Psoas muscle (tissue), 8 donors: ENCODE measurements around the gene MYO1D. TPM values are rescaled to one million over a fixed set of nuclear protein-coding genes. Genes with fewer than 3 reads are reported as not detected.

Experiments used
- ATAC-seq, 4 donors: fragments of 200-7000 bp; cut with Tn5 transposase; one replicate each; pipeline ENCODE4 v1.9.1; 2020; ENCODE audit warnings: moderate library complexity in 3 of 4, mild to moderate bottlenecking in 2 of 4
- DNase-seq, 2 donors: peaks; one replicate each; pipeline ENCODE4 v3.0.0-alpha.2; 2020
- H3K27ac ChIP-seq: fragments of 200-600 bp; one replicate; pipeline ENCODE4 v1.8.0; 2022
- H3K27me3 ChIP-seq, 3 donors: fragments of 200-600 bp in 1 of 3; one replicate each; pipeline versions ENCODE4 v1.6.1 to v1.8.0; 2013 to 2022; ENCODE audit warnings: low read length in 2 of 3, mild to moderate bottlenecking in 2 of 3, moderate library complexity in 1 of 3; ENCODE audit not compliant: insufficient read depth in 3 of 3
- H3K36me3 ChIP-seq, 2 donors: fragments of 200-600 bp in 1 of 2; one replicate each; pipeline versions ENCODE4 v1.6.1 to v1.8.0; 2013 to 2022; ENCODE audit warnings: low read depth in 1 of 2, mild to moderate bottlenecking in 1 of 2, moderate library complexity in 1 of 2; ENCODE audit not compliant: insufficient read depth in 1 of 2
- H3K4me1 ChIP-seq: fragments of 200-600 bp; one replicate; pipeline ENCODE4 v1.8.0; 2022
- H3K4me3 ChIP-seq: fragments of 200-600 bp; one replicate; pipeline ENCODE4 v1.8.0; 2022; ENCODE audit warnings: mild to moderate bottlenecking
- H3K9me3 ChIP-seq: fragments of 200-600 bp; one replicate; pipeline ENCODE4 v1.8.0; 2022
- WGBS, 3 donors: extraction: QIAGEN DNeasy Blood & Tissue Kit; methylation state at CpG; one replicate each; pipeline versions ENCODE4 v1.1.6 to v1.1.7; 2013; 5-methylcytosine and 5-hydroxymethylcytosine counted together
- intact Hi-C, 2 donors: fragments of 100-400 bp; cut with DNase I; formaldehyde crosslinking; loops; one replicate each; pipeline versions ENCODE4 v1.11.0 to v1.14.2; 2022
- polyA plus RNA-seq, 3 donors: library from polyadenylated mRNA; stranded (reverse); fragments of 200-250 nt; gene quantifications; one replicate each; pipeline ENCODE4 v1.2.3, GENCODE V29; 2013
- total RNA-seq, 4 donors: library from RNA; stranded (reverse); fragmentation: NEBNext Ultra II Directional in 2 of 4; extraction: Animal tissue kit (Norgen Biotek cat#: 25700) in 2 of 4; gene quantifications; one replicate each; pipeline versions ENCODE4 v1.2.1 to v1.2.4, GENCODE V29; 2021 to 2023
- TF ChIP-seq, protein P1 (sequence below): fragments of 200-600 bp; IDR thresholded peaks from one replicate; pipeline ENCODE4 v1.8.0; 2022; ENCODE audit warnings: antibody characterized with exemption
- donor health status: healthy with polysubstance abuse.
- donor health status: DM: no; HTN: no; CAD: no; lungs with moderate emphysema.
- donor health status: Bipolar disorder and iron deficiency.
- donor health status: healthy.
- donor health status: DM: yes; HTN: yes; CAD: no.
- donor health status: DM: no; HTN: no; CAD: no.
- donor health status: DM: no; HTN: no; CAD: no.
- donor health status: DM: yes; HTN: yes; CAD: no.

MYO1D gene
- total and polyA plus RNA-seq, 7 donors: 1.8 to 5.9 (median 4.1) TPM

DNA sequence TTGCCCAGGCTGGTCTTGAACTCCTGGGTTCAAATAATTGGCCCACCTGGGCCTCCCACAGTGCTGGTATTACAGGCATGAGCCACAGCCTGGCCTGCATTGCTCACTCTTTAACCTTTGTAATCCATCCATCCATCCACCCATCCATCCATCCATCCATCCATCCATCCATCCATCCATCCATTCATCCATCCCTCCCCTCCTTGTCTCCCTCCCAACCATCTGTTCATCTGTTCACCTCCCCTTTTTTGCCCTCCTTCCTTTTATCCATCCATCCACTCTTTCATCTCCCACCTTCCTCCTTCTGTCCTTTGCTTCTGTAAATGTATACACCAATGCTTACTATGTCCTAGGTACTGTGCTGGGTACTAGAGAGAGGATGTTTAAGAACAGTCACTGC lies 324.6 kb downstream of the MYO1D start:
- TF ChIP-seq, protein P1, sequence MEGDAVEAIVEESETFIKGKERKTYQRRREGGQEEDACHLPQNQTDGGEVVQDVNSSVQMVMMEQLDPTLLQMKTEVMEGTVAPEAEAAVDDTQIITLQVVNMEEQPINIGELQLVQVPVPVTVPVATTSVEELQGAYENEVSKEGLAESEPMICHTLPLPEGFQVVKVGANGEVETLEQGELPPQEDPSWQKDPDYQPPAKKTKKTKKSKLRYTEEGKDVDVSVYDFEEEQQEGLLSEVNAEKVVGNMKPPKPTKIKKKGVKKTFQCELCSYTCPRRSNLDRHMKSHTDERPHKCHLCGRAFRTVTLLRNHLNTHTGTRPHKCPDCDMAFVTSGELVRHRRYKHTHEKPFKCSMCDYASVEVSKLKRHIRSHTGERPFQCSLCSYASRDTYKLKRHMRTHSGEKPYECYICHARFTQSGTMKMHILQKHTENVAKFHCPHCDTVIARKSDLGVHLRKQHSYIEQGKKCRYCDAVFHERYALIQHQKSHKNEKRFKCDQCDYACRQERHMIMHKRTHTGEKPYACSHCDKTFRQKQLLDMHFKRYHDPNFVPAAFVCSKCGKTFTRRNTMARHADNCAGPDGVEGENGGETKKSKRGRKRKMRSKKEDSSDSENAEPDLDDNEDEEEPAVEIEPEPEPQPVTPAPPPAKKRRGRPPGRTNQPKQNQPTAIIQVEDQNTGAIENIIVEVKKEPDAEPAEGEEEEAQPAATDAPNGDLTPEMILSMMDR: no peak
- intact Hi-C loops: no loop called here
- Histone ChIP-seq H3K4me1 (no peaks in the 10 kb centered on the region), H3K27me3 (no peaks in the 10 kb centered on the region), H3K27ac (no peak overlapping the region), H3K36me3 (no peaks in the 10 kb centered on the region), H3K9me3 (no peaks in the 10 kb centered on the region), H3K4me3 (no peak overlapping the region)
- ATAC-seq: no peak
- DNase-seq: no peak

DNA sequence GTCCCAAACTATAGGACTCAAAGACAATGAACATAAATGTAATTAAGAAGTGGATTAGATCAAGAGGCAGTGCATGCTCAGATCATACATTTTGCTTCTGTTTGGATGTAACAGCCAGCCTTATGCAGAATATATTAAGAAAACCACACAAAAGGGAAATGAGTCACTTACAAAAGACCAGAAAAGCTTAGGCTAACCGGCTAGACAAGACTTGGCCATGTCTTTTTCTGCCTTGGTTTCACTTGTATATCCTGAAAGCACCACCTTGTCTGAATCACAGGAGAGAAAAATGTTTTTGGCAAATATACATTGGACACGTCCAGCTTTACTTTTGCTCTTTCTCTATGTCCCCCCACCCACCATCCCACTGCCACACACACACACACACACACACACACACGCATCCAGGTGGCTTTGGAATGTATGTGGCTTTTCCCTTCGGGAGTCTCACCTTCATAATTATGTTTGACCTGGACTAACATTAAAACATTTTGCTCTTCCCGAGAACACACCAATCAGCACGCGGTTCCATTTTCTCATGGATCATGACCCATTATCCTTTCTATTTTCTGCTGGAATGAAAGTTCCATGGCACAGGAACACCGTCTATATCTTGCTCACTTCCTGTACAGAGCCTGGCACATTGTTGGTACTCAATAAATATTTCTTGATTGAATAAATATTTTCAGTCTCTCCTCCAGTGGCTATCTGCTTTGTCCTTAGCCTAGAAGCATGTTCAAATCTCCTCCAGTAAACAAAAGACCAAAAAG lies 325.6 kb downstream of the MYO1D start:
- WGBS, 3 donors: 79 to 88% (median 83%) methylated on average over 8 of the region's 8 CpGs
- TF ChIP-seq, protein P1: no peak
- Histone ChIP-seq H3K36me3 (no peaks in the 10 kb centered on the region), H3K4me1 (no peaks in the 10 kb centered on the region), H3K4me3 (no peak overlapping the region), H3K27me3 (no peaks in the 10 kb centered on the region), H3K27ac (no peak overlapping the region), H3K9me3 (no peaks in the 10 kb centered on the region)
- intact Hi-C loops: no loop called here
- DNase-seq (no peak), ATAC-seq (no peak)

DNA sequence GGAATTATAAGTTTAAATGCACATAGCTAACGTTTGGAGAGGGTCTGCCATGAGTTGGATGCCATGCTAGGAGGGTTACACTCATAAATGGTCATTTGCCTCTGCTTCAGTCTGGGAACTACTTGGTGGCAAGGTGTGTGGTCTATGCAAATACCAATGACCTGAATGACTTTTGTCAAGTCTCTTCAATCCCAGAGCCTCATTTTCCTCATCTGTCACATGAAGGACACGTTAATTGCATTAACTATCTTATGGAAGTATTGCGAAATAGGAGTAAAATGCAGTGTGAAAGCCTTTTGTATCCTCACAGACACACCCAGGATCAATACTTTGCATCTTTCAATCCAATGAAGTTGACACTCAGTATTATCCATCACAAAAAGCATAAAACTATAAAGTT lies 327.4 kb downstream of the MYO1D start:
- Histone ChIP-seq H3K27me3 (no peaks in the 10 kb centered on the region), H3K4me1 (no peaks in the 10 kb centered on the region), H3K36me3 (no peaks in the 10 kb centered on the region), H3K9me3 (no peaks in the 10 kb centered on the region), H3K27ac (no peak overlapping the region), H3K4me3 (no peak overlapping the region)
- TF ChIP-seq, protein P1: no peak
- ATAC-seq (no peak), DNase-seq (no peak)
- 81 to 87% (median 82%) methylated on average over 3 of the region's 3 CpGs for WGBS, 3 donors
- intact Hi-C loops: no loop called here

DNA sequence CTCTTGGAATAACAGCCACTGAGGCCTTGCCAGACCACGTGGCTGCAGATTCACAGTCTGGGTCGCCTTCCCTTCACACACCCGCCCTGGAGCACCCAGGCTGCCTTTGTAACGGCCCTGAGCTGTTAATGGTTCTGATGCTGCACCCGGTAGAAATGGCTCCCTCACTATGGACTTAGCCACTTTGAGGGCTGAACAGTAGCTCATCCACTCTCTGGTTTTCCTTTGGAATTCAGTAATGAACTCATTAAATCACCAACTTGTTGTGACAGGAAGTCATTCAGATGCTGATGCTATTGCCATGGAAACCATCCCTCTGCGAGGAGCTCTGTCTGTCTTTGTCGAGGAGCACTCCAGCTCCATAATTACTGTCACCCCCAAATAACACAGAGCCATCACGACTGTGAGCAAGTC lies 330.9 kb downstream of the MYO1D start:
- no peaks in the 10 kb centered on the region for H3K36me3 ChIP-seq
- no peak for DNase-seq
- H3K4me3 ChIP-seq: no peak overlapping the region
- 26 to 36% (median 28%) methylated on average over 8 of the region's 8 CpGs for WGBS, 3 donors
- no peak for ATAC-seq
- intact Hi-C loops: no loop called here
- no peaks in the 10 kb centered on the region for H3K4me1 ChIP-seq
- TF ChIP-seq, protein P1: no peak
- H3K27ac ChIP-seq: no peak overlapping the region
- H3K27me3 ChIP-seq: no peaks in the 10 kb centered on the region
- H3K9me3 ChIP-seq: no peaks in the 10 kb centered on the region

DNA sequence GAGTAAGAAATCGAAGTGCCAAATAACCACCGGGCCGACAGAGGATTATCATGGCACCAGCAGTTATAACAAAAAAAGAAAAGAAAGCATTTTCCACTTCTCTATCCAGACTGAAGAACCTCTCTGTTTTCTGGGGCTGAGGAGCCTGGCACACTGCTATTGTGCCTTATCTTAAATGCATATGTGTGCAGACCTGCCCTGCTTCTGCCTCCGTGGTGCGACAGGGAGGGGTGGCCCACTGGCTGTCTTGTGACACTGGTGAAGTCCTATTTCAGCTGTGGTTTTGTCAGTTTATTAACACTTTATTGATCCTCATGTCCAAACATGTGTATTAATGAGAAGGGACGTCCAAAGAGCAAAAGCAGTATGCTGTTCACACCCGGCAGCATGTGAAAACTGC lies 334.7 kb downstream of the MYO1D start:
- intact Hi-C loops: no loop called here
- no peak overlapping the region for H3K27ac ChIP-seq
- 86 to 91% (median 89%) methylated on average over 7 of the region's 7 CpGs for WGBS, 3 donors

More for the DNA sequence above, 334.7 kb downstream of the MYO1D start:
- H3K4me1 ChIP-seq: no peaks in the 10 kb centered on the region
- ATAC-seq: no peak
- H3K9me3 ChIP-seq: no peaks in the 10 kb centered on the region
- no peak overlapping the region for H3K4me3 ChIP-seq
- H3K27me3 ChIP-seq: no peaks in the 10 kb centered on the region
- no peaks in the 10 kb centered on the region for H3K36me3 ChIP-seq
- TF ChIP-seq, protein P1: no peak
- no peak for DNase-seq
